ENCODE measurements around the gene OR4F15. TPM values are rescaled to one million over a fixed set of nuclear protein-coding genes. Genes with fewer than 3 reads are reported as not detected.

Gene OR4F15
- total and polyA plus RNA-seq, 2 donors (not counting 1 experiment from before 2014, with no cell fraction given), result 0.17 TPM; not detected in 1

- Histone ChIP-seq H3K4me3 (replicated peaks in 1 of 4; ENCODE audit: control extremely low read depth in 1 of 4, insufficient read depth in 1 of 4, low read depth in 3 of 4, low read length in 4 of 4) (no peak overlapping the region), H3K27ac (ENCODE audit: insufficient read depth, low read length) (no peak overlapping the region), H3K79me2 (ENCODE audit: control insufficient read depth, insufficient read depth, low read length) (no peaks in the 10 kb centered on the region), H2AFZ (ENCODE audit: low read length) (no peak overlapping the region), H3K4me1 (ENCODE audit: control insufficient read depth, extremely low read depth, insufficient read depth, low read length) (peaks cover 3% of the 10 kb centered on the region), H3K27me3 (ENCODE audit: control insufficient read depth, insufficient read depth, low read length) (no peaks in the 10 kb centered on the region), H4K20me1 (ENCODE audit: control insufficient read depth, extremely low read depth, insufficient read depth, low read length) (no peaks in the 10 kb centered on the region), H3K9me3 (ENCODE audit: control insufficient read depth, insufficient read depth, low read depth, low read length) (no peaks in the 10 kb centered on the region), H3K4me2 (ENCODE audit: extremely low read depth, insufficient read depth, low read length) (no peak overlapping the region), H3K9ac (ENCODE audit: insufficient read depth, low read length) (no peak overlapping the region), H3K36me3 (ENCODE audit: control insufficient read depth, insufficient read depth, low read length) (no peaks in the 10 kb centered on the region)
- peak in 1 of 2 donors; percentile 13 for DNase-seq (ENCODE audit: low read depth in 2 of 2)
- TF ChIP-seq EZH2 (IDR thresholded peaks at IDR 0.05; ENCODE audit: low read length, missing control alignments) (no peak), CTCF (conservative IDR thresholded peaks at IDR 0.05 in 1 of 2, IDR thresholded peaks at IDR 0.05 in 1 of 2; ENCODE audit: low read depth in 1 of 2, low read length in 2 of 2) (no peak)
Observed at GRCh38 chr15:101810876-101811275, 1.1 kb upstream of the OR4F15 start.

GRCh38 chr15:101813803-101814534 is 2.0 kb downstream of the OR4F15 start:
- no peak overlapping the region for H3K9ac ChIP-seq (ENCODE audit: insufficient read depth, low read length)
- TF ChIP-seq CTCF (conservative IDR thresholded peaks at IDR 0.05 in 1 of 2, IDR thresholded peaks at IDR 0.05 in 1 of 2; ENCODE audit: low read depth in 1 of 2, low read length in 2 of 2), result no peak
- TF ChIP-seq EZH2 (IDR thresholded peaks at IDR 0.05; ENCODE audit: low read length, missing control alignments), result no peak
- no peaks in the 10 kb centered on the region for H3K79me2 ChIP-seq (ENCODE audit: control insufficient read depth, insufficient read depth, low read length)
- no peaks in the 10 kb centered on the region for H4K20me1 ChIP-seq (ENCODE audit: control insufficient read depth, extremely low read depth, insufficient read depth, low read length)
- H3K4me2 ChIP-seq (ENCODE audit: extremely low read depth, insufficient read depth, low read length), result no peak overlapping the region
- no peaks in the 10 kb centered on the region for H3K36me3 ChIP-seq (ENCODE audit: control insufficient read depth, insufficient read depth, low read length)
- no peaks in the 10 kb centered on the region for H3K9me3 ChIP-seq (ENCODE audit: control insufficient read depth, insufficient read depth, low read depth, low read length)
- no peaks in the 10 kb centered on the region for H3K4me1 ChIP-seq (ENCODE audit: control insufficient read depth, extremely low read depth, insufficient read depth, low read length)
- no peak overlapping the region for H3K27ac ChIP-seq (ENCODE audit: insufficient read depth, low read length)
- no peak overlapping the region for H2AFZ ChIP-seq (ENCODE audit: low read length)
- DNase-seq (ENCODE audit: low read depth in 2 of 2), result peak; percentile 50 to 54
- no peaks in the 10 kb centered on the region for H3K27me3 ChIP-seq (ENCODE audit: control insufficient read depth, insufficient read depth, low read length)
- no peak overlapping the region for H3K4me3 ChIP-seq (replicated peaks in 1 of 4; ENCODE audit: control extremely low read depth in 1 of 4, insufficient read depth in 1 of 4, low read depth in 3 of 4, low read length in 4 of 4)

- Histone ChIP-seq H3K79me2 (ENCODE audit: control insufficient read depth, insufficient read depth, low read length) (no peaks in the 10 kb centered on the region), H3K4me3 (replicated peaks in 1 of 4; ENCODE audit: control extremely low read depth in 1 of 4, insufficient read depth in 1 of 4, low read depth in 3 of 4, low read length in 4 of 4) (no peak overlapping the region), H3K36me3 (ENCODE audit: control insufficient read depth, insufficient read depth, low read length) (no peaks in the 10 kb centered on the region), H3K27me3 (ENCODE audit: control insufficient read depth, insufficient read depth, low read length) (no peaks in the 10 kb centered on the region), H3K9me3 (ENCODE audit: control insufficient read depth, insufficient read depth, low read depth, low read length) (no peaks in the 10 kb centered on the region), H4K20me1 (ENCODE audit: control insufficient read depth, extremely low read depth, insufficient read depth, low read length) (no peaks in the 10 kb centered on the region), H3K4me1 (ENCODE audit: control insufficient read depth, extremely low read depth, insufficient read depth, low read length) (no peaks in the 10 kb centered on the region), H3K27ac (ENCODE audit: insufficient read depth, low read length) (no peak overlapping the region), H3K9ac (ENCODE audit: insufficient read depth, low read length) (no peak overlapping the region), H3K4me2 (ENCODE audit: extremely low read depth, insufficient read depth, low read length) (no peak overlapping the region), H2AFZ (ENCODE audit: low read length) (no peak overlapping the region)
- no peak for DNase-seq (ENCODE audit: low read depth in 2 of 2)
- TF ChIP-seq CTCF (conservative IDR thresholded peaks at IDR 0.05 in 1 of 2, IDR thresholded peaks at IDR 0.05 in 1 of 2; ENCODE audit: low read depth in 1 of 2, low read length in 2 of 2) (no peak), EZH2 (IDR thresholded peaks at IDR 0.05; ENCODE audit: low read length, missing control alignments) (no peak)
Observed at GRCh38 chr15:101820781-101821180, 8.8 kb downstream of the OR4F15 start.

Data from fibroblast of lung (primary cell).